GM18505 (cell line): ENCODE data around the gene FAM216A.
"Not testable (repeated sequence)": the region's sequence is repeated elsewhere in the genome, so short reads cannot be mapped to it uniquely, and the experiment has no call there.

ENCODE experiments used
- ATAC-seq: cut with Tn5 transposase; IDR thresholded peaks from one replicate; pipeline ENCODE4 v1.9.1; 2021; ENCODE audit not compliant: unreplicated experiment
- POLR2A ChIP-seq: IDR thresholded peaks from 4 replicates; pipeline ENCODE4 v1.6.1; 2011; ENCODE audit warnings: borderline replicate concordance; ENCODE audit not compliant: insufficient read depth, insufficient read length; ENCODE audit errors: extremely low read depth

FAM216A gene

GRCh38 chr12:110514363-110514762 is 45.7 kb downstream of the FAM216A start:
- TF ChIP-seq POLR2A, result no peak
- no peak for ATAC-seq

- ATAC-seq, result no peak
- TF ChIP-seq POLR2A, result no peak
These were observed 48.4 kb downstream of the FAM216A start for GRCh38 chr12:110516995-110517394.

GRCh38 chr12:110518014-110518413 is 49.4 kb downstream of the FAM216A start:
- ATAC-seq, result not testable (repeated sequence)

GRCh38 chr12:110520876-110521712 is 52.4 kb downstream of the FAM216A start:
- ATAC-seq, result not testable (repeated sequence)

GRCh38 chr12:110528277-110528839 is 59.7 kb downstream of the FAM216A start:
- TF ChIP-seq POLR2A, result no peak
- ATAC-seq, result no peak

GRCh38 chr12:110530511-110530910 is 61.9 kb downstream of the FAM216A start:
- no peak for ATAC-seq
- TF ChIP-seq POLR2A, result no peak

GRCh38 chr12:110531741-110532333 is 63.2 kb downstream of the FAM216A start:
- peak; percentile 80 for ATAC-seq
- TF ChIP-seq POLR2A, result no peak

- no peak for TF ChIP-seq POLR2A
- ATAC-seq, result no peak
These were observed 64.0 kb downstream of the FAM216A start for GRCh38 chr12:110532644-110533043.

- ATAC-seq, result no peak
- no peak for TF ChIP-seq POLR2A
These were observed 65.0 kb downstream of the FAM216A start for GRCh38 chr12:110533607-110534006.

- no peak for ATAC-seq
These were observed 66.2 kb downstream of the FAM216A start for GRCh38 chr12:110534811-110535210.

GRCh38 chr12:110536834-110537604 is 68.4 kb downstream of the FAM216A start:
- no peak for TF ChIP-seq POLR2A
- ATAC-seq, result no peak

More at GRCh38 chr12:110534811-110535210, 66.2 kb downstream of the FAM216A start:
- TF ChIP-seq POLR2A, result no peak

- no peak for TF ChIP-seq POLR2A
- ATAC-seq, result no peak
These were observed 69.2 kb downstream of the FAM216A start for GRCh38 chr12:110537605-110538409.
